IMR-90 (cell line): ENCODE data around the gene R3HDM4. TPM values are rescaled to one million over a fixed set of nuclear protein-coding genes. Genes with fewer than 3 reads are reported as not detected.
A peak's percentile ranks its signal among the peaks of the same experiment; 100 is the strongest.

Experiments
- ATAC-seq: fragments of 200-7000 bp; cut with Tn5 transposase; 2 replicates; pipeline ENCODE4 v1.9.1; 2020; ENCODE audit warnings: low read depth, mild to moderate bottlenecking, moderate library complexity
- BruUV-seq: library from RNA; stranded (reverse); fragments of 400-500 nt; replicated peaks from 2 replicates; lab custom pipeline; 2021; lab: Mats Ljungman, UMichigan
- CTCF ChIA-PET: fragments of 300-600 bp; formaldehyde crosslinking; extraction: SDS; loops from one replicate; lab custom pipeline; 2021; ENCODE audit warnings: antibody characterized with exemption; lab: Yijun Ruan, JAX
- POLR2A ChIA-PET: fragments of 300-600 bp; sonication (Branson Sonifier 250); formaldehyde crosslinking; loops from one replicate; lab custom pipeline; 2022; ENCODE audit warnings: antibody characterized with exemption; ENCODE audit not compliant: unreplicated experiment; lab: Charles Lee
- DNase-seq: peaks from one replicate; pipeline ENCODE4 v3.0.0; 2013
- H2AFZ ChIP-seq: replicated peaks from 2 replicates; pipeline ENCODE3; 2013; ENCODE audit warnings: low read length, mild to moderate bottlenecking; ENCODE audit not compliant: poor library complexity
- H2AK5ac ChIP-seq: 2 replicates; pipeline ENCODE4 v1.6.1; 2013; ENCODE audit warnings: low read depth, low read length, inconsistent platforms
- H2AK9ac ChIP-seq: replicated peaks from 2 replicates; pipeline ENCODE3; 2013; ENCODE audit warnings: mild to moderate bottlenecking, low read depth, low read length, moderate library complexity; ENCODE audit not compliant: poor library complexity
- H2BK120ac ChIP-seq: 2 replicates; pipeline ENCODE4 v1.6.1; 2013; ENCODE audit warnings: low read depth, low read length, inconsistent platforms
- H2BK15ac ChIP-seq: 3 replicates; pipeline ENCODE4 v1.6.1; 2013; ENCODE audit warnings: low read depth, low read length, inconsistent platforms
- H2BK20ac ChIP-seq: 2 replicates; pipeline ENCODE4 v1.6.1; 2013; ENCODE audit warnings: low read depth, mild to moderate bottlenecking, inconsistent platforms, low read length, moderate library complexity
- H2BK5ac ChIP-seq: 2 replicates; pipeline ENCODE4 v1.6.1; 2013; ENCODE audit warnings: mild to moderate bottlenecking, low read depth, low read length, inconsistent platforms; ENCODE audit not compliant: poor library complexity, severe bottlenecking
- H3K14ac ChIP-seq: replicated peaks from 2 replicates; pipeline ENCODE4 v1.6.1; 2013; ENCODE audit warnings: low read depth, low read length, inconsistent platforms
- H3K18ac ChIP-seq: 2 replicates; pipeline ENCODE4 v1.6.1; 2013; ENCODE audit warnings: low read depth, low read length, control low read depth
- H3K23ac ChIP-seq: 2 replicates; pipeline ENCODE4 v1.6.1; 2013; ENCODE audit warnings: low read depth, low read length, inconsistent platforms
- H3K27ac ChIP-seq: 2 replicates; pipeline ENCODE4 v1.5.1; 2013; ENCODE audit warnings: mild to moderate bottlenecking, control low read depth, low read length; ENCODE audit not compliant: insufficient read depth
- H3K27me3 ChIP-seq: 2 replicates; pipeline ENCODE4 v1.6.1; 2013; ENCODE audit warnings: low read length; ENCODE audit not compliant: control insufficient read depth, insufficient read depth
- H3K36me3 ChIP-seq: 2 replicates; pipeline ENCODE4 v1.6.1; 2013; ENCODE audit warnings: low read length, mixed read lengths; ENCODE audit not compliant: control insufficient read depth, insufficient read depth
- H3K4ac ChIP-seq: 2 replicates; pipeline ENCODE4 v1.6.1; 2013; ENCODE audit warnings: low read depth, low read length, inconsistent platforms
- H3K4me1 ChIP-seq: 2 replicates; pipeline ENCODE4 v1.6.1; 2013; ENCODE audit warnings: low read length, mixed read lengths; ENCODE audit not compliant: control insufficient read depth, insufficient read depth
- H3K4me2 ChIP-seq: 2 replicates; pipeline ENCODE4 v1.6.1; 2013; ENCODE audit warnings: low read depth, mild to moderate bottlenecking, control low read depth, low read length, moderate library complexity
- H3K4me3 ChIP-seq: 2 replicates; pipeline ENCODE4 v1.5.1; 2013; ENCODE audit warnings: low read depth, mild to moderate bottlenecking, control low read depth, low read length, moderate library complexity; ENCODE audit not compliant: insufficient read depth
- H3K56ac ChIP-seq: 2 replicates; pipeline ENCODE4 v1.6.1; 2013; ENCODE audit warnings: low read length, inconsistent platforms; ENCODE audit not compliant: insufficient read depth; ENCODE audit errors: extremely low read depth
- H3K79me1 ChIP-seq, 2 experiments: 2 replicates each; pipeline ENCODE4 v1.6.1; 2013; ENCODE audit warnings: low read length in 2 of 2, inconsistent platforms in 1 of 2, low read depth in 1 of 2
- H3K9ac ChIP-seq: 2 replicates; pipeline ENCODE4 v1.6.1; 2013; ENCODE audit warnings: low read depth, low read length, control low read depth
- H3K9me1 ChIP-seq: 2 replicates; pipeline ENCODE4 v1.6.1; 2013; ENCODE audit warnings: low read length, inconsistent platforms; ENCODE audit not compliant: insufficient read depth
- H3K9me3 ChIP-seq: 2 replicates; pipeline ENCODE4 v1.6.1; 2013; ENCODE audit warnings: low read length; ENCODE audit not compliant: control insufficient read depth, insufficient read depth
- H4K20me1 ChIP-seq: 2 replicates; pipeline ENCODE4 v1.6.1; 2013; ENCODE audit warnings: low read length, inconsistent platforms; ENCODE audit not compliant: insufficient read depth
- H4K5ac ChIP-seq: 2 replicates; pipeline ENCODE4 v1.6.1; 2013; ENCODE audit warnings: mild to moderate bottlenecking, low read depth, low read length, control low read depth
- H4K8ac ChIP-seq, 2 experiments: 2 replicates each; pipeline ENCODE4 v1.6.1; 2013; ENCODE audit warnings: low read depth in 2 of 2, low read length in 2 of 2, control low read depth in 1 of 2, inconsistent platforms in 1 of 2
- H4K91ac ChIP-seq: 2 replicates; pipeline ENCODE4 v1.6.1; 2013; ENCODE audit warnings: low read depth, low read length, inconsistent platforms; ENCODE audit not compliant: insufficient read depth
- BHLHE40 ChIP-seq: fragments of 150-350 bp; IDR thresholded peaks from 2 replicates; pipeline ENCODE4 v1.6.1; 2016; ENCODE audit warnings: mild to moderate bottlenecking, low read depth, low read length
- CEBPB ChIP-seq: IDR thresholded peaks from 2 replicates; pipeline ENCODE4 v1.6.1; 2012; ENCODE audit warnings: low read depth, low read length, improper control_type of control experiment
- CHD1 ChIP-seq: IDR thresholded peaks from 2 replicates; pipeline ENCODE4 v1.6.1; 2012; ENCODE audit warnings: low read depth, low read length, improper control_type of control experiment
- CTCF ChIP-seq: conservative IDR thresholded peaks from 2 replicates; pipeline ENCODE4 v1.5.1; 2012; ENCODE audit warnings: mild to moderate bottlenecking, low read depth, low read length, improper control_type of control experiment
- ELK1 ChIP-seq: fragments of 150-350 bp; IDR thresholded peaks from 2 replicates; pipeline ENCODE4 v1.6.1; 2016; ENCODE audit warnings: low read depth, mild to moderate bottlenecking, low read length, moderate library complexity, borderline replicate concordance
- MAFK ChIP-seq: IDR thresholded peaks from 2 replicates; pipeline ENCODE4 v1.6.1; 2012; ENCODE audit warnings: low read depth, low read length, improper control_type of control experiment
- MAZ ChIP-seq: IDR thresholded peaks from 2 replicates; pipeline ENCODE4 v1.6.1; 2012; ENCODE audit warnings: low read depth, mild to moderate bottlenecking, low read length, improper control_type of control experiment, moderate library complexity, borderline replicate concordance
- NFE2L2 ChIP-seq: fragments of 150-350 bp; IDR thresholded peaks from 2 replicates; pipeline ENCODE4 v1.6.1; 2016; ENCODE audit warnings: low read depth, mild to moderate bottlenecking, low read length
- POLR2A ChIP-seq: IDR thresholded peaks from 2 replicates; pipeline ENCODE4 v1.6.1; 2012; ENCODE audit warnings: mild to moderate bottlenecking, low read depth, low read length
- RAD21 ChIP-seq: IDR thresholded peaks from 2 replicates; pipeline ENCODE4 v1.6.1; 2012; ENCODE audit warnings: low read length, improper control_type of control experiment
- RCOR1 ChIP-seq: IDR thresholded peaks from 2 replicates; pipeline ENCODE4 v1.6.1; 2012; ENCODE audit warnings: mild to moderate bottlenecking, low read length, improper control_type of control experiment; ENCODE audit not compliant: insufficient replicate concordance
- RFX5 ChIP-seq: IDR thresholded peaks from 2 replicates; pipeline ENCODE4 v1.8.0; 2012; ENCODE audit warnings: low read depth, mild to moderate bottlenecking, low read length, moderate library complexity
- SMC3 ChIP-seq: fragments of 150-350 bp; IDR thresholded peaks from 2 replicates; pipeline ENCODE4 v1.6.1; 2016; ENCODE audit warnings: low read depth, mild to moderate bottlenecking, antibody characterized with exemption, low read length, moderate library complexity
- USF2 ChIP-seq: fragments of 150-350 bp; IDR thresholded peaks from 2 replicates; pipeline ENCODE4 v1.6.1; 2017; ENCODE audit warnings: mild to moderate bottlenecking, antibody characterized with exemption, low read length, low read depth
- WGBS, 2 experiments: methylation state at CpG; one replicate each; pipeline versions ENCODE4 v1.1.5 to v1.1.7; 2013; ENCODE audit warnings: missing lambda C conversion rate in 2 of 2; ENCODE audit not compliant: insufficient read length in 1 of 2; ENCODE audit errors: extremely low coverage in 2 of 2; 5-methylcytosine and 5-hydroxymethylcytosine counted together
- dilution Hi-C: fragments of 300-500 bp; cut with HindIII; formaldehyde crosslinking; loops from one replicate; pipeline ENCODE4 v1.14.3; 2018; ENCODE audit warnings: low sequenced_read_pairs; ENCODE audit not compliant: unreplicated experiment
- in situ Hi-C: fragments of 300-500 bp; cut with MboI; formaldehyde crosslinking; loops from 3 replicates; pipeline ENCODE4 v1.14.3; 2019; ENCODE audit warnings: low sequenced_read_pairs, inconsistent platforms, mixed read lengths
- intact Hi-C: fragments of 100-400 bp; cut with micrococcal nuclease; formaldehyde crosslinking; loops from 2 replicates; pipeline ENCODE4 v1.10.0; 2022
- polyA plus RNA-seq, 3 experiments: library from polyadenylated mRNA; depleted of rRNA; stranded (reverse); fragments of >200 nt; gene quantifications; 2 replicates each; pipeline ENCODE4 v1.2.3, GENCODE V29; 2012; ENCODE audit warnings: low replicate concordance in 1 of 3
- total RNA-seq: library from RNA; depleted of rRNA; stranded (reverse); fragments of >200 nt; gene quantifications from 2 replicates; pipeline ENCODE4 v1.2.3, GENCODE V29; 2012

The R3HDM4 gene
- total and polyA plus RNA-seq, 2 of the 4 experiments (the other 2 are of a cell fraction): 9.0 to 51.5 TPM

GRCh38 chr19:863315-863620 lies 49.8 kb downstream of the R3HDM4 start:
- no CpG with 5 or more reads among the region's 7 CpGs for WGBS, 2 experiments
- H3K79me1 ChIP-seq: peaks cover 5 to 10% of the 10 kb centered on the region in 2 experiments; a peak in 2 of 4 replicates
- dilution Hi-C loops: no loop called here

More at GRCh38 chr19:863315-863620, 49.8 kb downstream of the R3HDM4 start:
- intact Hi-C loops: loop anchor here (10.0 kb wide), 1 partner anchor 198 kb away; the partner anchor contains the start of gene RNF126
- H3K56ac ChIP-seq: no peak overlapping the region
- no peaks in the 10 kb centered on the region; the same call in 1 of the 2 replicates for H4K20me1 ChIP-seq
- no peak overlapping the region for H4K8ac ChIP-seq
- ChIA-PET CTCF (interaction anchor here (0.6 kb wide), 1 partner anchor 18 kb away, joined by 9 read pairs; no protein-coding TSS in a partner anchor), POLR2A (interaction anchor here (0.5 kb wide), 1 partner anchor 183 kb away, joined by 22 read pairs; no protein-coding TSS in a partner anchor)
- H2AK9ac ChIP-seq: peak overlapping the region; percentile 78
- no peak overlapping the region for H3K9ac ChIP-seq
- peaks cover 10% of the 10 kb centered on the region for H3K36me3 ChIP-seq
- no peak overlapping the region for H3K4me2 ChIP-seq
- no peak overlapping the region for H2BK120ac ChIP-seq
- no peak overlapping the region for H4K5ac ChIP-seq
- H2BK15ac ChIP-seq: no peak overlapping the region
- no peak overlapping the region for H3K27ac ChIP-seq
- H2AK5ac ChIP-seq: 0 out of 2 replicates have a peak overlapping the region, but pooled peaks have one; percentile 16
- BruUV-seq: no TSS peak
- no peaks in the 10 kb centered on the region for H3K9me3 ChIP-seq
- H3K27me3 ChIP-seq: no peaks in the 10 kb centered on the region
- ATAC-seq (no peak), DNase-seq (no peak)
- H3K9me1 ChIP-seq: no peaks in the 10 kb centered on the region
- H4K91ac ChIP-seq: no peak overlapping the region
- H3K4me1 ChIP-seq: peaks cover 3% of the 10 kb centered on the region; the same call in 1 of the 2 replicates
- H3K4me3 ChIP-seq: no peak overlapping the region
- H3K18ac ChIP-seq: no peak overlapping the region
- no peak for TF ChIP-seq RCOR1
- no peak for TF ChIP-seq POLR2A
- no peak for TF ChIP-seq MAFK
- TF ChIP-seq MAZ: no peak
- TF ChIP-seq CHD1: no peak
- no peak for TF ChIP-seq USF2
- TF ChIP-seq RFX5: no peak
- TF ChIP-seq CTCF: no peak
- no peak for TF ChIP-seq BHLHE40
- TF ChIP-seq SMC3: no peak
- no peak for TF ChIP-seq NFE2L2
- no peak for TF ChIP-seq ELK1
- TF ChIP-seq RAD21: no peak
- TF ChIP-seq CEBPB: no peak
- no peak overlapping the region for H3K4ac ChIP-seq
- in situ Hi-C loops: no loop called here
- H2BK5ac ChIP-seq: no peak overlapping the region
- no peak overlapping the region for H3K14ac ChIP-seq
- H2AFZ ChIP-seq: peak overlapping the region; percentile 68
- no peak overlapping the region for H3K23ac ChIP-seq
- no peak overlapping the region for H2BK20ac ChIP-seq
